Upper lobe of right lung (tissue), 1 donor: ENCODE results near the gene COA7. TPM values are rescaled to one million over a fixed set of nuclear protein-coding genes. Genes with fewer than 3 reads are reported as not detected.

Source experiments
- ATAC-seq: fragments of 200-7000 bp; cut with Tn5 transposase; one replicate; pipeline ENCODE4 v1.9.1; 2020; ENCODE audit warnings: mild to moderate bottlenecking, moderate library complexity
- DNase-seq: peaks from one replicate; pipeline ENCODE4 v3.0.0-alpha.2; 2020
- H3K27ac ChIP-seq: fragments of 200-600 bp; one replicate; pipeline ENCODE4 v1.8.0; 2022
- H3K27me3 ChIP-seq: fragments of 200-600 bp; one replicate; pipeline ENCODE4 v1.8.0; 2022; ENCODE audit warnings: mild to moderate bottlenecking
- H3K36me3 ChIP-seq: fragments of 200-600 bp; one replicate; pipeline ENCODE4 v1.8.0; 2022
- H3K4me1 ChIP-seq: fragments of 200-600 bp; one replicate; pipeline ENCODE4 v1.8.0; 2022
- H3K4me3 ChIP-seq: fragments of 200-600 bp; one replicate; pipeline ENCODE4 v1.8.0; 2022; ENCODE audit warnings: mild to moderate bottlenecking
- H3K9me3 ChIP-seq: fragments of 200-600 bp; one replicate; pipeline ENCODE4 v1.8.0; 2022
- CTCF ChIP-seq: fragments of 200-600 bp; IDR thresholded peaks from one replicate; pipeline ENCODE4 v1.8.0; 2022; ENCODE audit warnings: antibody characterized with exemption
- intact Hi-C: fragments of 100-400 bp; cut with DNase I; formaldehyde crosslinking; loops from one replicate; pipeline ENCODE4 v1.11.0; 2022
- total RNA-seq: library from RNA; stranded (reverse); fragmentation: NEBNext Ultra II Directional; extraction: Animal tissue kit (Norgen Biotek cat#: 25700); gene quantifications from one replicate; pipeline ENCODE4 v1.2.1, GENCODE V29; 2021
- donor health status: DM: no; HTN: yes; CAD: no; lungs with severe emphysema.

Gene COA7
- total RNA-seq, 1 donor from 2014 or later, result 17.9 TPM

- H3K9me3 ChIP-seq, result no peaks in the 10 kb centered on the region
- no peaks in the 10 kb centered on the region for H3K4me1 ChIP-seq
- intact Hi-C loops, result no loop called here
- TF ChIP-seq CTCF, result no peak
- no peak overlapping the region for H3K4me3 ChIP-seq
- H3K27ac ChIP-seq, result no peak overlapping the region
- ATAC-seq (no peak), DNase-seq (no peak)
- no peaks in the 10 kb centered on the region for H3K27me3 ChIP-seq
- peaks cover 26% of the 10 kb centered on the region for H3K36me3 ChIP-seq
These were observed 13.6 kb downstream of the COA7 start for GRCh38 chr1:52684545-52684944.

- intact Hi-C loops, result no loop called here
These were observed 14.7 kb downstream of the COA7 start for GRCh38 chr1:52683367-52683940.

GRCh38 chr1:52681136-52681535 is 17.0 kb downstream of the COA7 start:
- H3K4me1 ChIP-seq, result peaks cover 11% of the 10 kb centered on the region
- intact Hi-C loops, result no loop called here
- H3K27ac ChIP-seq, result no peak overlapping the region
- TF ChIP-seq CTCF, result no peak
- H3K36me3 ChIP-seq, result no peaks in the 10 kb centered on the region
- no peak overlapping the region for H3K4me3 ChIP-seq
- H3K27me3 ChIP-seq, result no peaks in the 10 kb centered on the region
- no peak for DNase-seq
- H3K9me3 ChIP-seq, result no peaks in the 10 kb centered on the region
- no peak for ATAC-seq

More at GRCh38 chr1:52683367-52683940, 14.7 kb downstream of the COA7 start:
- Histone ChIP-seq H3K9me3 (no peaks in the 10 kb centered on the region), H3K27ac (no peak overlapping the region), H3K4me1 (no peaks in the 10 kb centered on the region), H3K4me3 (no peak overlapping the region), H3K27me3 (no peaks in the 10 kb centered on the region), H3K36me3 (peaks cover 17% of the 10 kb centered on the region)
- no peak for DNase-seq
- no peak for TF ChIP-seq CTCF
- ATAC-seq, result no peak

GRCh38 chr1:52680353-52680752 is 17.8 kb downstream of the COA7 start:
- Histone ChIP-seq H3K27me3 (no peaks in the 10 kb centered on the region), H3K27ac (no peak overlapping the region), H3K4me1 (peaks cover 11% of the 10 kb centered on the region), H3K4me3 (no peak overlapping the region), H3K9me3 (no peaks in the 10 kb centered on the region), H3K36me3 (no peaks in the 10 kb centered on the region)
- no peak for TF ChIP-seq CTCF
- DNase-seq, result no peak
- no peak for ATAC-seq
- intact Hi-C loops, result no loop called here

- no peak for TF ChIP-seq CTCF
- DNase-seq (no peak), ATAC-seq (no peak)
- no peak overlapping the region for H3K27ac ChIP-seq
- H3K4me3 ChIP-seq, result no peak overlapping the region
- no peaks in the 10 kb centered on the region for H3K9me3 ChIP-seq
- intact Hi-C loops, result no loop called here
- H3K27me3 ChIP-seq, result no peaks in the 10 kb centered on the region
- no peaks in the 10 kb centered on the region for H3K36me3 ChIP-seq
- H3K4me1 ChIP-seq, result peaks cover 11% of the 10 kb centered on the region
These were observed 18.6 kb downstream of the COA7 start for GRCh38 chr1:52679498-52679897.

GRCh38 chr1:52679048-52679447 is 19.1 kb downstream of the COA7 start:
- H3K27me3 ChIP-seq, result no peaks in the 10 kb centered on the region
- no peak overlapping the region for H3K4me3 ChIP-seq
- H3K4me1 ChIP-seq, result peaks cover 11% of the 10 kb centered on the region
- H3K9me3 ChIP-seq, result no peaks in the 10 kb centered on the region
- TF ChIP-seq CTCF, result no peak
- H3K36me3 ChIP-seq, result no peaks in the 10 kb centered on the region
- H3K27ac ChIP-seq, result no peak overlapping the region
- ATAC-seq (no peak), DNase-seq (no peak)
- intact Hi-C loops, result no loop called here
